ENCODE results near the gene UAP1L1.

GRCh38 chr9:137066096-137066861 is 11.0 kb upstream of the UAP1L1 start:
- no peak for TF ChIP-seq CTCF (IDR thresholded peaks at IDR 0.05; ENCODE audit: insufficient read depth, low read length)
- TF ChIP-seq POLR2AphosphoS5 (IDR thresholded peaks at IDR 0.05; ENCODE audit: low read depth), result no peak
- no peak for TF ChIP-seq REST (IDR thresholded peaks at IDR 0.05; ENCODE audit: insufficient replicate concordance, low read depth)
- TF ChIP-seq GABPA (IDR thresholded peaks at IDR 0.05; ENCODE audit: low read depth), result no peak

Measured in HL-60 (cell line).